Urinary bladder (tissue), 4 donors: Measurements from ENCODE around the gene LRFN2. TPM values are rescaled to one million over a fixed set of nuclear protein-coding genes. Genes with fewer than 3 reads are reported as not detected.

Source experiments
- DNase-seq: peaks from one replicate; pipeline ENCODE4 v3.0.0-alpha.2; 2015; ENCODE audit errors: extremely low spot score
- H3K27ac ChIP-seq: one replicate; pipeline ENCODE4 v1.5.1; 2013; ENCODE audit warnings: low read depth, mild to moderate bottlenecking, moderate library complexity
- H3K36me3 ChIP-seq: one replicate; pipeline ENCODE4 v1.6.1; 2013; ENCODE audit warnings: mild to moderate bottlenecking, moderate library complexity; ENCODE audit not compliant: insufficient read depth
- H3K4me1 ChIP-seq: one replicate; pipeline ENCODE4 v1.6.1; 2013; ENCODE audit warnings: mild to moderate bottlenecking, moderate library complexity; ENCODE audit not compliant: insufficient read depth
- H3K4me3 ChIP-seq: one replicate; pipeline ENCODE4 v1.5.1; 2013; ENCODE audit warnings: low read depth, low read length
- WGBS: extraction: QIAGEN DNeasy Blood & Tissue Kit; methylation state at CpG from one replicate; pipeline ENCODE4 v1.1.7; 2013; 5-methylcytosine and 5-hydroxymethylcytosine counted together
- polyA plus RNA-seq: library from polyadenylated mRNA; stranded (reverse); fragments of 200-250 nt; gene quantifications from one replicate; pipeline ENCODE4 v1.2.3, GENCODE V29; 2013
- total RNA-seq: library from RNA; depleted of rRNA; stranded (reverse); fragments of >200 nt; gene quantifications from one replicate; pipeline ENCODE4 v1.2.3, GENCODE V29; 2014
- donor health status: healthy with polysubstance abuse.
- donor health status: healthy.

LRFN2 gene
- total and polyA plus RNA-seq, 2 donors = 0.04 to 0.11 TPM

DNA sequence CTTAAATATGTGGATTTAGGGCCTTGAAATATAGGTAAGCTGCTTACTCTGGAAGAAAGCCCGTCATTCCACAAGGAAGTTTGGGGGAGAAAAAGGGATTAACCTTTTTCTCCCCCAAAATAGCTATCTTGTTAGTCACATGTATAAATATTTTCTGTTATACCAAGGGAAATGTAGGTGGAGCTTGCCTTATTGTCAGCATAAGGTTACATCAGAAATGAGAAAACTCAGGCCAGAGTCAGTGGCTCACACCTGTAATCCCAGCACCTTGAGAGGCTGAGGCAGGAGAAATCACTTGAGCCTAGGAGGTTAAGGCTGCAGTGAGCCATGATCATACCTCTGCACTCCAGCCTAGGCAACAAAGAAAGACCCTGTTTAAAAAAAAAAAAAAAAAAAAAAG is 129.9 kb downstream of the LRFN2 start:
- H3K27ac ChIP-seq = no peak overlapping the region
- 92% methylated on average over 1 of the region's 1 CpG for WGBS
- no peaks in the 10 kb centered on the region for H3K4me1 ChIP-seq
- no peaks in the 10 kb centered on the region for H3K36me3 ChIP-seq
- no peak overlapping the region for H3K4me3 ChIP-seq
- DNase-seq = no peak

- H3K4me1 ChIP-seq = no peaks in the 10 kb centered on the region
- no peak for DNase-seq
- no peak overlapping the region for H3K4me3 ChIP-seq
- H3K36me3 ChIP-seq = no peaks in the 10 kb centered on the region
- no peak overlapping the region for H3K27ac ChIP-seq
- 88% methylated on average over 5 of the region's 5 CpGs for WGBS
Measured at GRCh38 chr6:40456390-40457013, 130.7 kb downstream of the LRFN2 start.

GRCh38 chr6:40455686-40456389 is 131.3 kb downstream of the LRFN2 start:
- H3K4me1 ChIP-seq = no peaks in the 10 kb centered on the region
- DNase-seq = no peak
- no peak overlapping the region for H3K27ac ChIP-seq
- no peaks in the 10 kb centered on the region for H3K36me3 ChIP-seq
- H3K4me3 ChIP-seq = no peak overlapping the region
- WGBS = 100% methylated on average over 1 of the region's 1 CpG

- Histone ChIP-seq H3K4me1 (no peaks in the 10 kb centered on the region), H3K27ac (no peak overlapping the region), H3K4me3 (no peak overlapping the region), H3K36me3 (no peaks in the 10 kb centered on the region)
- WGBS = 61% methylated on average over 4 of the region's 4 CpGs
- no peak for DNase-seq
Measured at GRCh38 chr6:40450483-40450882, 136.7 kb downstream of the LRFN2 start.

- Histone ChIP-seq H3K4me3 (no peak overlapping the region), H3K4me1 (no peaks in the 10 kb centered on the region), H3K36me3 (no peaks in the 10 kb centered on the region), H3K27ac (no peak overlapping the region)
- 41% methylated on average over 1 of the region's 1 CpG for WGBS
- DNase-seq = no peak
Measured at GRCh38 chr6:40444811-40445210, 142.4 kb downstream of the LRFN2 start.

DNA sequence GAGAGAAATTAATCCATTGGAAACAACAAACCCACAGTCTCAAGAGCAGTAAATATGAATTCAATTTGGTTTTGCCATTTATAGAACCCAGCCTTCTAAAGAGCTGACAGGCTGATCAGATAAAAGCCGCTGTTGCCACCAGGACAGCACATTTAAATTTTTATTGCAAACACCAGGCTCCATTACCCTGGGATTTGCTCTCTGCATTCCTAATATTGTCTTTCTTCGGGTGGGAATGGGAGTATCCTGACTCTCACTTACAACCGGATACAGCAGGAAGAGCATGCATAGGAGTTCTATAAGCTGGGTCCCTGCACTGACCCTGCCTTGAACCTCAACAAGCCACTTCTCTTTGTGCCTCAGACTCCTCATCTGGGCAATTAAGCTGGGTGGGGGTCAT is 142.9 kb downstream of the LRFN2 start:
- H3K4me3 ChIP-seq = no peak overlapping the region
- DNase-seq = no peak
- H3K36me3 ChIP-seq = no peaks in the 10 kb centered on the region
- WGBS = 38% methylated on average over 3 of the region's 3 CpGs
- H3K27ac ChIP-seq = no peak overlapping the region
- H3K4me1 ChIP-seq = no peaks in the 10 kb centered on the region

DNA sequence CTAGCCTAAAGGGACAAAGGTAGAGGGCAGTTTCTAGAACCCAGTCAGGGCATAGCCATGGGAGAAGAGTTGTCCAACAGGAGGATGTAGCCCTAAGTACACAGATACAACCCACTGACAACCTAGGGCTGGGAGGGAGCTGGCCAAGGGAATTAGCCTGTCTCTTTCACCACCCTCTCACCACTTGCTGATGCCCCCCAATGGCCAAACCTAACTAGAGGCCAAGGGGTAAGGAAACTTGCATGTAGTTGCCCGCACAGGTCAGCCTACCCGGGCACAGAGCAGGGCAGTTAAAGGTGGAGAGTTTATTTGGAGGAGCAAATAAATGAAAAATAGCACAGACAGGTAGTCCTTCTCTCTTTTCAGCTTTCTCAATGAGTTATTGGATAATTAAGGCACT is 143.3 kb downstream of the LRFN2 start:
- Histone ChIP-seq H3K27ac (no peak overlapping the region), H3K36me3 (no peaks in the 10 kb centered on the region), H3K4me1 (no peaks in the 10 kb centered on the region), H3K4me3 (no peak overlapping the region)
- DNase-seq = no peak
- 95% methylated on average over 2 of the region's 2 CpGs for WGBS

DNA sequence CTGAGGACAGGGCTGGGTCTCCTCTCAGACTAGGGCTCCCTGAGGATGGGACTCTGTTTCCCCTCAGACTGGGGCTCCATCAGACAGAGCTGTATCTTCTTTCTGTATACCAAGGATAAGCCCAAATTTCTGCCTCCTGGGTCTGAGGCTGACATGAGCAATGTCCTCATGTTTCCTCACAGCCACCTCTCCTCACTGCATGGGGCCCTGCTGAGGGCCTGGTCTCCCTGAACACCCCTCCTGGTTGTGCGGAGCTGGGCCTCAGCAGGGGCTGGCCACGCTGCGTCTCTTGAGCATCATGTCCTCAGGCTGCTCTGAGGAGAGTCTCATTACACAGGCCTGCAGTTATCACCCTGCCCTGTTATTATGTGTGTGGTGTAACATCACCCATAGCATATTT is 144.6 kb downstream of the LRFN2 start:
- Histone ChIP-seq H3K36me3 (no peaks in the 10 kb centered on the region), H3K4me1 (no peaks in the 10 kb centered on the region), H3K4me3 (no peak overlapping the region), H3K27ac (no peak overlapping the region)
- no peak for DNase-seq
- 95% methylated on average over 3 of the region's 3 CpGs for WGBS

GRCh38 chr6:40441150-40441549 is 146.0 kb downstream of the LRFN2 start:
- no peaks in the 10 kb centered on the region for H3K4me1 ChIP-seq
- DNase-seq = no peak
- 87% methylated on average over 12 of the region's 12 CpGs for WGBS
- H3K27ac ChIP-seq = no peak overlapping the region
- H3K4me3 ChIP-seq = no peak overlapping the region
- H3K36me3 ChIP-seq = no peaks in the 10 kb centered on the region

- H3K36me3 ChIP-seq = no peaks in the 10 kb centered on the region
- H3K27ac ChIP-seq = no peak overlapping the region
- no peak overlapping the region for H3K4me3 ChIP-seq
- 58% methylated on average over 6 of the region's 6 CpGs for WGBS
- DNase-seq = no peak
- no peaks in the 10 kb centered on the region for H3K4me1 ChIP-seq
Measured at GRCh38 chr6:40440053-40440452, 147.1 kb downstream of the LRFN2 start.

GRCh38 chr6:40439026-40439800 is 148.0 kb downstream of the LRFN2 start:
- Histone ChIP-seq H3K4me1 (no peaks in the 10 kb centered on the region), H3K4me3 (no peak overlapping the region), H3K27ac (no peak overlapping the region), H3K36me3 (no peaks in the 10 kb centered on the region)
- no peak for DNase-seq
- WGBS = 80% methylated on average over 7 of the region's 7 CpGs

DNA sequence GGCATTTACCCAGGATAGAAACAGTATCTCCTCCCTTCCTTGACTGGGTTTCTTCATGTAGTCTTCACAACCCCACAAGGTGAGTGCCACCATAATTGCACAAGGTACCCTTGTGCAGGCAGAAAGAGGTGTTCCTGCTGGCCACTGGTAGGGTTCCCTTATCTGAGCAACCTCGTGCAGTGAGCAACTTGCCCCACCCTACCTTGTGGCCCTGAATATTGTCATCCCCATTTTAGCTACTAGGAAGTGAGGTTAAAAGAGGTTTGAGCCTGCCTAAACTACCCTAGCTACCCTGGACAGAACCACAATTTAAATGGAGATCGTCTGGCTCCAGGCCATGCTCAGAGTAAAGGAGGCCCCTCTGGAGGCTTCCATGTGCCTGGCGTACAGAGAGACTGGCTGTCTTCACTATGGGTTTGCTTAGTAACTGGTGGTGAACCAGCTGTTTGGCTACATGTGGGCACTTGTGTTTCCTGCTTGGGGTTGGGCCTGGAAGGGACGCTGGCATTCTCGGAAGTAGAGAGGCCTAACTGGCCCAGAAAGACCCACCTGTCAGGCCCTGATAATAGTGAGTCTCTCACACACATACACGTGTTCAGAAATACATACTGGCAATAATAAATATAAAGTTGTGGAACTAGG is 148.8 kb downstream of the LRFN2 start:
- no peak for DNase-seq
- no peaks in the 10 kb centered on the region for H3K4me1 ChIP-seq
- H3K27ac ChIP-seq = no peak overlapping the region
- H3K4me3 ChIP-seq = no peak overlapping the region
- H3K36me3 ChIP-seq = no peaks in the 10 kb centered on the region
- 77% methylated on average over 6 of the region's 6 CpGs for WGBS

GRCh38 chr6:40437631-40438030 is 149.5 kb downstream of the LRFN2 start:
- WGBS = 92% methylated on average over 2 of the region's 2 CpGs
- Histone ChIP-seq H3K4me1 (no peaks in the 10 kb centered on the region), H3K27ac (no peak overlapping the region), H3K36me3 (no peaks in the 10 kb centered on the region), H3K4me3 (no peak overlapping the region)
- DNase-seq = no peak
